ENCODE data around the gene IL37.

The IL37 gene

GRCh38 chr2:112910865-112911264 lies at the start of gene IL37:
TSS of gene IL37 (plus strand) at chr2:112911165. CDS start at chr2:112913013, 1,848 bp downstream.
- no peak for DNase-seq
- Mint-ChIP-seq H3K4me3 (no peak within 1 kb of the TSS), H3K27me3 (no peaks in the 10 kb centered on the region), H3K27ac (no peak within 1 kb of the TSS), H3K4me1 (peaks cover 14% of the 10 kb centered on the region), H3K9me3 (peaks cover 4% of the 10 kb centered on the region), H3K36me3 (ENCODE audit: low read depth) (no peaks in the 10 kb centered on the region)
- ATAC-seq = no peak

- no peak for ATAC-seq
- Mint-ChIP-seq H3K27ac (no peak overlapping the region), H3K4me1 (no peaks in the 10 kb centered on the region), H3K36me3 (ENCODE audit: low read depth) (peaks cover 4% of the 10 kb centered on the region), H3K4me3 (no peak overlapping the region), H3K27me3 (peaks cover 6% of the 10 kb centered on the region), H3K9me3 (peaks cover 14% of the 10 kb centered on the region)
- DNase-seq = no peak
These were observed 46.9 kb upstream of the IL37 start for GRCh38 chr2:112864072-112864471.

DNA sequence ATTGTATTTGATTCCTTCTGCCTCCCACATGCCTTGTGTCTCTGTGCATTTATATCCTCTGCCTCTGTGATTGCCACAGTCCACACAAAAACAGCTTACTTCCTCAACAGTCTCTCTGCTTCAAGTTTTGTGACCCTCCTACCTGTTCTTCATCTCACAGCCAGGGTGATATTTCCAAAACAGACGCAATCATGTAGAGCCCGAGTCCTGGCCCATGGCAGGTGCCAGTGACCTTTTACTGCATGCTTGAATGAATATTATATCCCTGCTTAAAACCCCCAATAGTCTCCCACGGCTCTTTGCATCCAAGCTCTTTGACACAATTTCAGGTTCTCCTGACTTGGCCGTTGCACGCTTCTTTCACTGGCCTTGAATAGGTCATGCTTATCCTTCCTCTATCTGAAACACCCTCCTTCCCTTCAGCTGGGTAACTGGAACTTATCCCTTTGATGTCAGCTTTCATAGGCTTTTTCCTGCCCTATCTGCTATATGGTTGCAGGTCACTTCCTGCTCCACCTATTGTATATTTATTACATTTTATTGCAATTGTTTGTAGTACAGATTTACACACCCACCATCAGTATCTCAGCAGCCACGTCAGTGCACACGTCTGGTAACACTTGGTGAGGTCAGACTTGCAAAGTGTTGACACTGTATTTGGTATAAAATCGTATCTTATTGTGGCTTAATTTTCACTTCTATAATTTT lies 44.7 kb upstream of the IL37 start:
- Mint-ChIP-seq H3K4me1 (no peaks in the 10 kb centered on the region), H3K4me3 (no peak overlapping the region), H3K36me3 (ENCODE audit: low read depth) (no peaks in the 10 kb centered on the region), H3K9me3 (no peaks in the 10 kb centered on the region), H3K27ac (no peak overlapping the region), H3K27me3 (peaks cover 16% of the 10 kb centered on the region)
- no peak for ATAC-seq
- DNase-seq = no peak

- H3K4me3 Mint-ChIP-seq = no peak overlapping the region
- no peaks in the 10 kb centered on the region for H3K36me3 Mint-ChIP-seq (ENCODE audit: low read depth)
- no peak overlapping the region for H3K27ac Mint-ChIP-seq
- DNase-seq (no peak), ATAC-seq (no peak)
- no peaks in the 10 kb centered on the region for H3K9me3 Mint-ChIP-seq
- no peaks in the 10 kb centered on the region for H3K4me1 Mint-ChIP-seq
- H3K27me3 Mint-ChIP-seq = peaks cover 27% of the 10 kb centered on the region
These were observed 43.0 kb upstream of the IL37 start for GRCh38 chr2:112867701-112868631.

- H3K4me3 Mint-ChIP-seq = no peak overlapping the region
- no peaks in the 10 kb centered on the region for H3K4me1 Mint-ChIP-seq
- peak; percentile 32 for DNase-seq
- H3K27ac Mint-ChIP-seq = no peak overlapping the region
- H3K27me3 Mint-ChIP-seq = peaks cover 28% of the 10 kb centered on the region
- H3K9me3 Mint-ChIP-seq = no peaks in the 10 kb centered on the region
- H3K36me3 Mint-ChIP-seq (ENCODE audit: low read depth) = no peaks in the 10 kb centered on the region
- ATAC-seq = peak; percentile 65
These were observed 41.6 kb upstream of the IL37 start for GRCh38 chr2:112869258-112869842.

DNA sequence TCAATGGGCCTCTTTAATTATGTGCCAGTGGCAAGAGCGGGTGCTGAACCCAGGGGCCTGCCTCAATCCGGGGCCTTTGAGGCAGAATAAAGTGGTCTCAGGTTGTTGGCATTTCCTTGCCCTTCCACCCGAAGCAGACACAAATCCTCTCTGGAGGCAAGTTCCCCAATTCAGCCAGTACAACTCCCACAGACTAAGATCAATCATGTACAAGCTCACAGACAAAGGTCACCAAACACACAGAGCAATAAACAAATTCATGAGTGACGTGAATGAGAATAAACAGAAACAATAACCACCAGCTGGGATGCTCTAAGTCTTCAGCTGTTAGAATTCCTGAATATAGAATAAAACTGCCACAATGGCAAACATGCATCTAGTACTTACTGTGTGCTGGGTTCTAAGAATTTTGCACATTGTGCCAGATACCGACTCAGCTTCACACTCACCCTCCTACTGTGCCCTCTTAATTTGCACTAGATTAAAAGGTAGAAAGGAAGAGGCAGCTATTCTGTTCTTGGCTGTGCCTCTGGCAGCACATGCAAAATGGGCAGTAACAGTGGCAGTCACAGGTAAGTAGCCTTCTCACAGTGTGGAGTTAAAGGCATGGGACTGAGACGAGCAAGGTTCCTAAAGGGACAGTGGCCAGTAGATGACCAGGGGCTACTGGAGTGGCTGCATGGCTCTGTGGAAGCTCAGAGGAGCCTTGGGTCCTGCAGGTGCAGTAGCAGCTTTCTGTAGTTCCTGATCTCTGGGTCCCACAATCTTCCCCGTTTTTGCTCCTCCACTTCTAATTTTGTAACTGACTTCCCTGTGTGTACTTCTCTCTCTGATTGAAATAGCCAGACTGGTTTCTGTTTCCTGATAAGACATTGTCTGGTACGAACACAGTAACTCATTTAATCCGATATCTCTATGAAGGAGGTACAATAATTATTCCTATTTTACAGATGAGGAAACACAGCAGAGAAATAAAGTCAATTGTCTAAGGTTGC lies 39.8 kb upstream of the IL37 start:
- no peaks in the 10 kb centered on the region for H3K4me1 Mint-ChIP-seq
- ATAC-seq (no peak), DNase-seq (no peak)
- H3K36me3 Mint-ChIP-seq (ENCODE audit: low read depth) = no peaks in the 10 kb centered on the region
- no peak overlapping the region for H3K4me3 Mint-ChIP-seq
- H3K9me3 Mint-ChIP-seq = no peaks in the 10 kb centered on the region
- H3K27ac Mint-ChIP-seq = no peak overlapping the region
- peaks cover 32% of the 10 kb centered on the region for H3K27me3 Mint-ChIP-seq

GRCh38 chr2:112876257-112876970 lies 34.6 kb upstream of the IL37 start:
- Mint-ChIP-seq H3K27ac (no peak overlapping the region), H3K4me3 (no peak overlapping the region), H3K9me3 (no peaks in the 10 kb centered on the region), H3K27me3 (peaks cover 16% of the 10 kb centered on the region), H3K4me1 (peaks cover 21% of the 10 kb centered on the region), H3K36me3 (ENCODE audit: low read depth) (no peaks in the 10 kb centered on the region)
- DNase-seq = no peak
- no peak for ATAC-seq

DNA sequence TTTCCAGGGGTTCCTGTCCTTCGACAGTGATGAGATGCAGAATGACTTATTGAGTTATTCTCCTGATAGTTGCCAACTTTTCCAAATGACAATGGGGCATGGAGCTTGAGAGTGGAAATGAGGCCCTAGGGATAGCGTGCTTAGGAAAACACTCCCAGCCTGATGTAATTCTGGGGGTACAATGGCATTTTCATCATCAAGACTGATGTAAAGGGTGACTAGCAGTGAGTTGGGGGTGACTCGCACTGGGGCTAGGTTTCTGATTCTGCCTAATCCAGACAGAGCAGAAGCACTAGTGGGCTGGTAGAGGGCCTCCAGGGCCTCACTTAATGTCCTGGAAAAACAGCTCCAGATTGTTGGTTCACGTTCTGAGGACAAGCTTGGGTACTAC lies 34.0 kb upstream of the IL37 start:
- Mint-ChIP-seq H3K27ac (no peak overlapping the region), H3K27me3 (peaks cover 12% of the 10 kb centered on the region), H3K4me1 (peaks cover 24% of the 10 kb centered on the region), H3K9me3 (no peaks in the 10 kb centered on the region), H3K4me3 (no peak overlapping the region), H3K36me3 (ENCODE audit: low read depth) (no peaks in the 10 kb centered on the region)
- no peak for DNase-seq
- no peak for ATAC-seq

- DNase-seq = no peak
- no peak overlapping the region for H3K4me3 Mint-ChIP-seq
- no peak for ATAC-seq
- H3K9me3 Mint-ChIP-seq = no peaks in the 10 kb centered on the region
- H3K27ac Mint-ChIP-seq = no peak overlapping the region
- H3K4me1 Mint-ChIP-seq = peaks cover 24% of the 10 kb centered on the region
- peaks cover 10% of the 10 kb centered on the region for H3K27me3 Mint-ChIP-seq
- H3K36me3 Mint-ChIP-seq (ENCODE audit: low read depth) = no peaks in the 10 kb centered on the region
These were observed 33.5 kb upstream of the IL37 start for GRCh38 chr2:112877423-112877822.

DNA sequence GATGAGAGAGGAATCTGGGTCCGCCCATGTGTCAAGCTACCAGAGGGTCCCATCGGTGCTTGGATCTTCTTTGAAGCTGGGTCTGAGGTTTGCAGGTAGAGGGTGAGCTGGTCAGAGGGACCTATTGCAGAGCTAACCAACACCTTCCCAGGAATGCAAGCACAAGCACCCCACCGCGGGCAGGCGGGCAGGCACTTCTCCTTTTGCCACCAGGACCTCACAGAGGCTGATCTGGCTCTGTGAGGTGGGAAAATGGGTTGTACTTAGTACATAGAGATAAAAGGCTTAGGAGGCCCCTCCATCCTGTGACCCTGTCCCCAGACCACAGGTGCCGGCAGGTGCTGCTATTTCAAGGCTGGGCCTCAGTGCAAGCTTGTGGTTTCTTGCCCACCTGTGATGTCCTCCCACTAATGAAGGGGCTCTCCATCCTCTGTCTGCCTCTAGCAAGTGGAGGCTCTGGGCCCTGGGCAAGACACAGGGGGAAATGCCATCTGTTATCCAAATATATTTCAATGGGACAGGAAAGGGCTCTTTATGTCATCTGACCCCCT lies 31.4 kb upstream of the IL37 start:
- H3K27ac Mint-ChIP-seq = no peak overlapping the region

DNA sequence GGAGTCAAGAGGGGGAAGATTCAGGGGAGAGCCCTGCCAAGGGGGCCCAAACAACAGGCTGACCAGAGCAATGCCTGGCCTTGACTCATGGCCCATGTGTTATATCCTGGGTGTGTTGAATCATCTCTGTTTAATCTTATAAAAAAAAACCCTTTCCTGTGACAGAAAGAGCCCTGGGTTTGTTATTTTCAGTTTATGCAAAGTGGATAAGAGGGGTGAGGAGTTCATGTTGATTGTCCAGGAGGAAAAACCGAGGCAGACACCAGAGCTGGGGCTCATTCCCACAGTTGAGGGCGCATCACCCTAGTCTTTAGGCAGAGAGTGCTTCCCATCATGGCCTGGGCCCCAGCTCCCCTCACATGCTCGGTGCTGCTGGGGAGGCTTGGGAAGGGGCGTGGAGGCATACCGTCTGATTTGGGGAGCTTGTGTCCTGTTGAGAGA lies 30.9 kb upstream of the IL37 start:
- peak; percentile 65 for ATAC-seq
- Mint-ChIP-seq H3K27me3 (peaks cover 3% of the 10 kb centered on the region), H3K27ac (peak overlapping the region; percentile 75), H3K4me3 (no peak overlapping the region), H3K9me3 (no peaks in the 10 kb centered on the region), H3K4me1 (peaks cover 29% of the 10 kb centered on the region), H3K36me3 (ENCODE audit: low read depth) (no peaks in the 10 kb centered on the region)
- DNase-seq = no peak

More for the DNA sequence above, 31.4 kb upstream of the IL37 start:
- H3K36me3 Mint-ChIP-seq (ENCODE audit: low read depth) = no peaks in the 10 kb centered on the region
- no peak overlapping the region for H3K4me3 Mint-ChIP-seq
- DNase-seq (no peak), ATAC-seq (no peak)
- H3K4me1 Mint-ChIP-seq = peaks cover 24% of the 10 kb centered on the region
- H3K9me3 Mint-ChIP-seq = no peaks in the 10 kb centered on the region
- H3K27me3 Mint-ChIP-seq = peaks cover 4% of the 10 kb centered on the region

GRCh38 chr2:112880696-112881095 lies 30.3 kb upstream of the IL37 start:
- no peaks in the 10 kb centered on the region for H3K27me3 Mint-ChIP-seq
- no peak overlapping the region for H3K4me3 Mint-ChIP-seq
- no peaks in the 10 kb centered on the region for H3K9me3 Mint-ChIP-seq
- H3K27ac Mint-ChIP-seq = peak overlapping the region; percentile 75
- H3K36me3 Mint-ChIP-seq (ENCODE audit: low read depth) = no peaks in the 10 kb centered on the region
- no peak for ATAC-seq
- DNase-seq = no peak
- peaks cover 32% of the 10 kb centered on the region for H3K4me1 Mint-ChIP-seq

Data from activated naive CD8-positive, alpha-beta T cell treated with anti-CD3 and anti-CD28 coated beads, Interleukin-2, amount 50 U/mL, for 24 hours (primary cell).